CD4-positive, alpha-beta T cell treated with Interleukin-4 for 4 hours (primary cell): ENCODE results near the gene APCDD1.

Source experiments
- DNase-seq: peaks from one replicate; pipeline ENCODE4 v3.0.0-alpha.2; 2020

Gene APCDD1

GRCh38 chr18:10453806-10454680 is at the start of gene APCDD1:
Gene APCDD1 (plus strand): TSS chr18:10454635. CDS start chr18:10454982, 347 bp downstream.
- DNase-seq: no peak

GRCh38 chr18:10405014-10405493 is 49.4 kb upstream of the APCDD1 start:
- DNase-seq: no peak

- no peak for DNase-seq
These were observed 48.4 kb upstream of the APCDD1 start for GRCh38 chr18:10405816-10406663.

- DNase-seq: no peak
These were observed 46.3 kb upstream of the APCDD1 start for GRCh38 chr18:10408131-10408530.

GRCh38 chr18:10409041-10409440 is 45.4 kb upstream of the APCDD1 start:
- DNase-seq: no peak

- no peak for DNase-seq
These were observed 43.7 kb upstream of the APCDD1 start for GRCh38 chr18:10410472-10411308.

GRCh38 chr18:10412933-10413332 is 41.5 kb upstream of the APCDD1 start:
- no peak for DNase-seq

GRCh38 chr18:10413722-10414121 is 40.7 kb upstream of the APCDD1 start:
- DNase-seq: no peak

GRCh38 chr18:10414293-10414842 is 40.1 kb upstream of the APCDD1 start:
- no peak for DNase-seq

- no peak for DNase-seq
These were observed 38.4 kb upstream of the APCDD1 start for GRCh38 chr18:10416065-10416464.

GRCh38 chr18:10417191-10417590 is 37.2 kb upstream of the APCDD1 start:
- DNase-seq: no peak

GRCh38 chr18:10417664-10418063 is 36.8 kb upstream of the APCDD1 start:
- DNase-seq: no peak

GRCh38 chr18:10418836-10419235 is 35.6 kb upstream of the APCDD1 start:
- no peak for DNase-seq

GRCh38 chr18:10419420-10420103 is 34.9 kb upstream of the APCDD1 start:
- DNase-seq: no peak

- DNase-seq: no peak
These were observed 33.7 kb upstream of the APCDD1 start for GRCh38 chr18:10420561-10421352.

- DNase-seq: no peak
These were observed 32.6 kb upstream of the APCDD1 start for GRCh38 chr18:10421859-10422258.

- DNase-seq: no peak
These were observed 31.7 kb upstream of the APCDD1 start for GRCh38 chr18:10422731-10423130.

- DNase-seq: no peak
These were observed 29.7 kb upstream of the APCDD1 start for GRCh38 chr18:10424585-10425307.

GRCh38 chr18:10430677-10431076 is 23.8 kb upstream of the APCDD1 start:
- DNase-seq: no peak

- DNase-seq: no peak
These were observed 22.8 kb upstream of the APCDD1 start for GRCh38 chr18:10431680-10432079.
